Cardiac muscle cell (in vitro differentiated cells and primary cell): ENCODE data around the gene NKD2. TPM values are rescaled to one million over a fixed set of nuclear protein-coding genes. Genes with fewer than 3 reads are reported as not detected.

Source experiments
- DNase-seq, 2 donors: peaks; one replicate each; pipeline versions ENCODE4 v3.0.0 to v3.0.0-alpha.2; 2010 to 2017; ENCODE audit warnings: low read depth in 1 of 2, low spot score in 1 of 2
- H3K27ac ChIP-seq: fragments of 200-600 bp; sonication (generic); 2 replicates; pipeline ENCODE4 v1.5.1; 2016
- H3K27me3 ChIP-seq: fragments of 200-600 bp; sonication (generic); 2 replicates; pipeline ENCODE4 v1.6.0; 2016; ENCODE audit warnings: control low read depth
- H3K36me3 ChIP-seq: fragments of 200-600 bp; sonication (generic); 2 replicates; pipeline ENCODE4 v1.5.1; 2016; ENCODE audit warnings: control low read depth
- H3K4me1 ChIP-seq: fragments of 200-600 bp; sonication (generic); 2 replicates; pipeline ENCODE4 v1.8.1; 2017; ENCODE audit warnings: low read depth, mild to moderate bottlenecking, mixed run types
- H3K4me3 ChIP-seq: fragments of 200-600 bp; sonication (generic); 2 replicates; pipeline ENCODE4 v1.5.1; 2016; ENCODE audit warnings: mild to moderate bottlenecking
- H3K9me3 ChIP-seq: fragments of 200-600 bp; sonication (generic); 2 replicates; pipeline ENCODE4 v1.5.1; 2017; ENCODE audit warnings: low read depth, mild to moderate bottlenecking, control low read depth
- CTCF ChIP-seq: IDR thresholded peaks from 2 replicates; pipeline ENCODE4 v1.5.1; 2012; ENCODE audit warnings: low read depth, mild to moderate bottlenecking, low read length
- polyA plus RNA-seq: library from polyadenylated mRNA; unstranded; fragments of >200 nt; fragmentation: Nextera tagmentation; extraction: Ambion mirVana; gene quantifications from 2 replicates; pipeline ENCODE4 v1.2.1, GENCODE V29; 2016
- total RNA-seq: library from RNA; depleted of rRNA; stranded (reverse); fragments of >200 nt; gene quantifications from 2 replicates; pipeline ENCODE4 v1.2.3, GENCODE V29; 2016

NKD2 gene
- total and polyA plus RNA-seq, 2 experiments from 2014 or later: 3.4 to 3.9 TPM

- Histone ChIP-seq H3K4me3 (no peak overlapping the region), H3K27me3 (no peaks in the 10 kb centered on the region), H3K4me1 (no peaks in the 10 kb centered on the region), H3K9me3 (no peaks in the 10 kb centered on the region), H3K36me3 (peaks cover 9% of the 10 kb centered on the region), H3K27ac (no peak overlapping the region)
- DNase-seq: no peak
- TF ChIP-seq CTCF: no peak
These were observed 76.8 kb downstream of the NKD2 start for GRCh38 chr5:1085391-1085790.

- H3K27ac ChIP-seq: no peak overlapping the region
- no peak for DNase-seq
- H3K36me3 ChIP-seq: peaks cover 9% of the 10 kb centered on the region
- no peak overlapping the region for H3K4me3 ChIP-seq
- no peaks in the 10 kb centered on the region for H3K9me3 ChIP-seq
- H3K27me3 ChIP-seq: no peaks in the 10 kb centered on the region
- TF ChIP-seq CTCF: no peak
- H3K4me1 ChIP-seq: no peaks in the 10 kb centered on the region
These were observed 77.5 kb downstream of the NKD2 start for GRCh38 chr5:1086137-1086536.

- no peak for TF ChIP-seq CTCF
- H3K4me1 ChIP-seq: no peaks in the 10 kb centered on the region
- no peak overlapping the region for H3K27ac ChIP-seq
- H3K27me3 ChIP-seq: no peaks in the 10 kb centered on the region
- no peak for DNase-seq
- H3K9me3 ChIP-seq: no peaks in the 10 kb centered on the region
- H3K4me3 ChIP-seq: no peak overlapping the region
- H3K36me3 ChIP-seq: peaks cover 9% of the 10 kb centered on the region
These were observed 78.3 kb downstream of the NKD2 start for GRCh38 chr5:1086871-1087270.

- DNase-seq: no peak
- no peak overlapping the region for H3K27ac ChIP-seq
- no peaks in the 10 kb centered on the region for H3K4me1 ChIP-seq
- H3K27me3 ChIP-seq: no peaks in the 10 kb centered on the region
- H3K36me3 ChIP-seq: peaks cover 9% of the 10 kb centered on the region
- no peaks in the 10 kb centered on the region for H3K9me3 ChIP-seq
- H3K4me3 ChIP-seq: no peak overlapping the region
- TF ChIP-seq CTCF: no peak
These were observed 78.8 kb downstream of the NKD2 start for GRCh38 chr5:1087428-1087827.

- no peaks in the 10 kb centered on the region for H3K4me1 ChIP-seq
- no peak overlapping the region for H3K4me3 ChIP-seq
- no peak overlapping the region for H3K27ac ChIP-seq
- DNase-seq: no peak
- no peaks in the 10 kb centered on the region for H3K9me3 ChIP-seq
- no peak for TF ChIP-seq CTCF
- H3K36me3 ChIP-seq: peaks cover 9% of the 10 kb centered on the region
- no peaks in the 10 kb centered on the region for H3K27me3 ChIP-seq
These were observed 79.4 kb downstream of the NKD2 start for GRCh38 chr5:1088031-1088430.

Other genes starting within 250 kb of the NKD2 start
- gene ZDHHC11B, start 224.1 kb upstream of the NKD2 start, total RNA-seq: 2.9 and 4.2 TPM in 2 replicates
- gene ZDHHC11B, start 224.1 kb upstream of the NKD2 start, polyA plus RNA-seq: 4.1 and 4.4 TPM in 2 replicates
- gene ZDHHC11, start 157.8 kb upstream of the NKD2 start, total RNA-seq: 12.4 and 12.7 TPM in 2 replicates
- 5.0 and 12.4 TPM in 2 replicates for gene ZDHHC11, start 157.8 kb upstream of the NKD2 start, polyA plus RNA-seq
- 23.5 and 36.9 TPM in 2 replicates for gene BRD9, start 116.0 kb upstream of the NKD2 start, total RNA-seq
- 20.8 and 24.5 TPM in 2 replicates for gene BRD9, start 116.0 kb upstream of the NKD2 start, polyA plus RNA-seq
- 9.8 and 10.4 TPM in 2 replicates for gene TRIP13, start 115.9 kb upstream of the NKD2 start, total RNA-seq
- gene TRIP13, start 115.9 kb upstream of the NKD2 start, polyA plus RNA-seq: 12.4 and 19.2 TPM in 2 replicates
- gene SLC12A7, start 103.3 kb downstream of the NKD2 start, total RNA-seq: 25.5 and 29.9 TPM in 2 replicates
- gene SLC12A7, start 103.3 kb downstream of the NKD2 start, polyA plus RNA-seq: 14.1 and 21.9 TPM in 2 replicates
- gene SLC6A19, start 192.8 kb downstream of the NKD2 start, total RNA-seq: 0.09 and 0.49 TPM in 2 replicates
- gene SLC6A19, start 192.8 kb downstream of the NKD2 start, polyA plus RNA-seq: 0.05 and 0.32 TPM in 2 replicates
- gene SLC6A18, start 216.6 kb downstream of the NKD2 start, total RNA-seq: not detected in 2 replicates
- not detected in 2 replicates for gene SLC6A18, start 216.6 kb downstream of the NKD2 start, polyA plus RNA-seq